GM20431 (cell line): ENCODE data around the gene ANO4.
"Not testable (repeated sequence)": the region's sequence is repeated elsewhere in the genome, so short reads cannot be mapped to it uniquely, and the experiment has no call there.

Experiments used
- in situ Hi-C: fragments of 300-500 bp; cut with MseI, MboI; formaldehyde crosslinking; loops from one replicate; pipeline ENCODE4 v1.15.0; 2020; ENCODE audit warnings: low sequenced_read_pairs; ENCODE audit not compliant: unreplicated experiment

Gene ANO4

GRCh38 chr12:101127521-101128219 is 333.1 kb downstream of the ANO4 start:
- in situ Hi-C loops: no loop called here

GRCh38 chr12:101145777-101146431 is 351.3 kb downstream of the ANO4 start:
- in situ Hi-C loops: not testable (repeated sequence)

GRCh38 chr12:101165319-101165718 is 370.7 kb downstream of the ANO4 start:
- in situ Hi-C loops: no loop called here

- in situ Hi-C loops: no loop called here
Measured at GRCh38 chr12:101166866-101167265, 372.3 kb downstream of the ANO4 start.

GRCh38 chr12:101168001-101168400 is 373.4 kb downstream of the ANO4 start:
- in situ Hi-C loops: no loop called here

GRCh38 chr12:101172316-101172715 is 377.7 kb downstream of the ANO4 start:
- in situ Hi-C loops: no loop called here

GRCh38 chr12:101173197-101173749 is 378.7 kb downstream of the ANO4 start:
- in situ Hi-C loops: no loop called here

GRCh38 chr12:101174541-101174940 is 380.0 kb downstream of the ANO4 start:
- in situ Hi-C loops: no loop called here
